Measurements from ENCODE around the gene OR8B12.

The OR8B12 gene, protein sequence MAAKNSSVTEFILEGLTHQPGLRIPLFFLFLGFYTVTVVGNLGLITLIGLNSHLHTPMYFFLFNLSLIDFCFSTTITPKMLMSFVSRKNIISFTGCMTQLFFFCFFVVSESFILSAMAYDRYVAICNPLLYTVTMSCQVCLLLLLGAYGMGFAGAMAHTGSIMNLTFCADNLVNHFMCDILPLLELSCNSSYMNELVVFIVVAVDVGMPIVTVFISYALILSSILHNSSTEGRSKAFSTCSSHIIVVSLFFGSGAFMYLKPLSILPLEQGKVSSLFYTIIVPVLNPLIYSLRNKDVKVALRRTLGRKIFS

DNA sequence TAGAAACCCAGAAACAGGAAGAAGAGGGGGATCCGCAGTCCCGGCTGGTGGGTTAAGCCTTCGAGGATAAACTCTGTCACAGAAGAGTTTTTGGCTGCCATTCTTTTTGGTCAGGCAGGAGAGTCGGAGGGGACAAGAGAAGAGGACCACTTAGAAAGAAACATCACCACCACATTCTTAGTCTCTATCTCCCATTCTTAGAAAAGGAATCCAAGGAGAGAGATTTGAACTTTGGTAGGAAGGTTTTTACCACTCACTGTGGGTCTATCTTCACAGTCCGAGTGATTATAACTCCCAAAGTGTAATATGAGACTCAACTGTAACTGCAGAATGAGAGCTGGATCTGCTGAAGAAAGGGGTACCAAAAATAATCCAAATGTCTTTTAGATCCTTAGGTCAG lies at the start of gene OR8B12:
Gene OR8B12 (minus strand): TSS at position 101 of the 400 bp plus-strand sequence. CDS start 0 bp downstream, at position 101.
- no peak for DNase-seq

DNA sequence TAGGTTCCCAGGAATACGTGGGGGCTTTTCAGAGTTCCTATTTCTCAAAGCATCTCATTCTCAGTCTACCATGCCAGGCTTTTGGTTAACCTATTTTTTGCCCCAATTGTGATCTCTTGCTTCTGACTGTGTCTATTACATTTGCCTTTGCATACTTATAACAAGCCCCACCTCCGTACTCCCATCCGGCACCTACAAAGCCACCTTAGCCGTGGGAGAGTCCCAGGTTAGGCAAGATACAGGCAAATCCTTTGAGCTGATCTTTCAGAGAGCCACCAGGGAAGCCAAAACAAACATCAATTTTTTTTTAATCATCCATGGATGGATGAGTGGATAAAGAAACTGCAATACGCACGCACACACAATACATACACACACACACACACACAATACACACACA lies 49.2 kb upstream of the OR8B12 start:
- no peak for DNase-seq

DNA sequence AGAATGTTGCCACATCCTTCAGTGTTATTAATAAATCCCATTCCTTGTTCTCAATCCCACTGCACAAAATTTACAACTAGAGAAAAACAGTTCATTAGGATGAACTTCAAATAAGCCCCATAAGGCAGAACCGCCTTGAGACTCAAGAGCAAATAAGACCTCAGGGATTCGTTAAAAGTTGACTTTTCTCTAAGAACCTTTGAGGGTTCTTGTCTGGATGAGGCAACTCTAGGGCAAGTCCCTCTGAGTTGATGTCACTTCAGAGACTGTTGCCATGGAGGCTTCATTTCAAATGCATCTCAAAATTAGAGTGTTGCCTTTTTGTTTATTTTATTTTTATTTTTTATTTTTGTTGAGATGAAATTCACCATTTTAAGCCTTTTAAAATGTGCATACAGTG lies 48.0 kb upstream of the OR8B12 start:
- DNase-seq, result no peak

DNA sequence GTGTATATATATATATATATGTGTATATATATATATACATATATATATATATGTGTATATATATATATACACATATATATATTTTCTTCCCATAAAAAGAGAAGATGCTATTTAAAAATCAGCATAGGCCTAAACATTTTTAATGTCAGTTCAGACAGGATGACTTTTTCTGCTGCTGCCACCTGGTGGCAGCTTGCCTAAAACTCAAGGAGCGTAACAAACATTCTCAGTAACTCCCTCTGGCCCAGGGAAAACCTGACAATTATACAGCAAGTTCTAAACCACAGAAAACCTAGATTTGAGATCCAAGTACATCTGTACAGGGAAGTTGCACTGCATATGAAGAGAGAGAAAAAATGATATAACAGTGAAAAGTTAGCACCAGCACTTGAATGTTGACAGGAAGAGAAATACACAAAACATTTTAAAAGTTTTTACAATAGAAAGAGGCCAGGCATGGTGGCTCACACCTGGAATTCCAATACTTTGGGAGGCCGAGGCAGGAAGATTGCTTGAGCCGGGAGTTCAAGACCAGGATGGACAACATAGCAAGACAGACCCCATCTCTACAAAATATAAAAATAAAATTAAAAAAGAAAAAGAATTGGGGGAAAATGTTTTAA lies 42.9 kb upstream of the OR8B12 start:
- peak; percentile 63 for DNase-seq

DNA sequence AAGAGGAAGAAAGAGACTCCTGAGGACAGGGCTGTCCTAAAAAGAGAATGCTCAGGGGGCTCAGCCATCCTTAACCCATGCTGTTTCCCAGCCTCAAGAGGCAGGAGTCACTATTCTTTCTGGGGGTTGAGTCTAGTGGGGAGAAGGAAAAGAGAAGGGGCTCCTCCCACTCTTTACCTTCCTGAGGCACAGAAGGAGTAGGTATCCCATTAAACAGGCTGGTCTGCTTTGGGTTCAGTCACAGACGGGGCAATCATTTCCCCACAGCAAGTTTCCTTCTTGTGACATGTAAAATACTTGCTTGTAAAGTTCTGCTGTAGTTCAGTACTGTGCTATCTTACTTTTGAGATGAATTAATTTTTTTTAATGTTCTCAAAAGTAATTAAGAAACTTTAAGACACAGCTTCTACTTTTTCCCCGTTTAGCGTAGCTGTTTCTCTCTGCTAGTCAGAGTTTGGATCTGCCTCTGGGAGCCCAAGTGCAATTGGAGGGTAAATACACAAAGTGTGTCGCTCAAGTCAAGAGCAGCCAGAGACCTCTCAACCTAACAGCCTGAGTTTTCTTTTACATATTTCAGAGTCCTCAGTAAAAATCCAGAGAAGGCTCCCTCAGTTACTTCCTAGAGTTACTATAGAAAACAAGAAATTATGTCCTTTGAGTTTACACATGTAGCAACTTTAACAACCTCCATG lies 41.4 kb upstream of the OR8B12 start:
- no peak for DNase-seq

DNA sequence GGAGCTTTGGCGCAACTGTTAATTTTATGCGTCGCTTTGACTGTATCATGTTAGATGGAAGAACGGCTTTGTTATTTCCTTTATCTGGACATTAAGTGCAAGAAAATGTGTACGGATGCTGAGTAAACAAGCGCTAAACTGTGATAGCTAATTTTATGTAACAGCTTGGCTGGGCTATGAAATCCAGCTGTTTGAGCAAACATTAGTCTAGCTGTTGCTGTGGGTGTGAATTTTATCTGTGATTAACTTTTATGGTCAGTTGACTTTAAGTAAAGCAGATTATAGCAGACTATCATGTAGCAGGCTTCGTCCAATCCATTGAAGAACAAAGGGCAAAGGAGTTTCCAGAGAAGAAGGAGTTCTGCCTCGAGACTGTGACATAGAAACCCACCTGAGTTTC lies 40.3 kb upstream of the OR8B12 start:
- no peak for DNase-seq

DNA sequence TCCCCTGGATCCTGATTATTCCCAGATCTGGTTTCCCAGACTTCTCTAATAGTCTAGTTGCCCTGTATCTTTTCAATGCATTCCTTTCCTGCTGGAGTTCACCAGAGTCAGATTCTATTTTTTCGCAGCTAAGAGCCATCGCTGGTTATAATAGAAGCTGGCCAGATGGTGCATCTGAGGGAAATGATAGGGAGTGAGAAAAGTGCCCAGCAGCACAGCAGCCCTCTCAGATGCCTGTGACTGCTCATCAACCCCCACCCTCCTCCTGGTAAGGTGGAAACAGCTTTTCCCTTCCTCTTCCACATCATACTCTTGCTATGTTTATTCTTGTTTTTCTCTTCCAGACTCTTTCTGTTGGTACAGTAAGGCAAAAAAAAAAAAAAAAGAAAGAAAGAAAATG lies 39.1 kb upstream of the OR8B12 start:
- no peak for DNase-seq

DNA sequence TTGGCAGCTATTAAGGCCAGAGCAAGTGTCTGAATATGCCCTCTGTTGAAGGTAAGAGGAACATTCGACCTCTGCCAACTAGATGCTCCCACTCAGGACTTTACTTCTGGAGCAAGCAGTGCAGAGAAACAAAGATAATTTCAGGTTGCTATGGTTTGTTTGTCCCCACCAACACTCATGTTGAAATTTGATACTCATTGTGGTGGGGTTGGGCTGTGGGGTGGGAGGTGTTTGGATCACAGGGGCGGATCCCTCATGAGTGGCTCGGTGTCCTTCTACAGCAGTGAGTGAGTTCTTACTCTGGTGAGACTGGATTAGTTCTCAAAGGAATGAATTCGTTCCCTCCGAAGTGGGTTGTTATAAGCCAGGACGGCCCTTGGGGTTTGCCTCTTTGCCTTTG lies 38.4 kb upstream of the OR8B12 start:
- DNase-seq, result no peak

DNA sequence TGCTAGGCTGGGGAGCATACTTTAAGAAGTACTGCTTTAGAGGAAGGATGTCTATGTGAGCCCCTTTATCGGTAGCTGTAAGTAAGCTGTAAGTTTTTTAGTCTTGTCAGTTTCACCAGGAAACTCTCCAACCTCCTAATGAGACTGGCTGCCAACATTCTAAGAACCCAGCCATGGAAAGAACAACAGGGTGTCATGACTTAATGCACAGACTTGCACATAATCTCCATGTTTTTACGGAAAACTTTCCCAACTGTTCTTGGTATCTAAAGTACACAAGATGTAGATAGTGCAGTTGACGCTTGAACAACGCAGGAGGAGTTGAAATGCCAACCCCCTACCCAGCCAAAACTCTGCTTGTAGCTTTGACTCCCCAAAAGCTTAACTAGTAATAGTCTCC lies 35.3 kb upstream of the OR8B12 start:
- DNase-seq, result no peak

DNA sequence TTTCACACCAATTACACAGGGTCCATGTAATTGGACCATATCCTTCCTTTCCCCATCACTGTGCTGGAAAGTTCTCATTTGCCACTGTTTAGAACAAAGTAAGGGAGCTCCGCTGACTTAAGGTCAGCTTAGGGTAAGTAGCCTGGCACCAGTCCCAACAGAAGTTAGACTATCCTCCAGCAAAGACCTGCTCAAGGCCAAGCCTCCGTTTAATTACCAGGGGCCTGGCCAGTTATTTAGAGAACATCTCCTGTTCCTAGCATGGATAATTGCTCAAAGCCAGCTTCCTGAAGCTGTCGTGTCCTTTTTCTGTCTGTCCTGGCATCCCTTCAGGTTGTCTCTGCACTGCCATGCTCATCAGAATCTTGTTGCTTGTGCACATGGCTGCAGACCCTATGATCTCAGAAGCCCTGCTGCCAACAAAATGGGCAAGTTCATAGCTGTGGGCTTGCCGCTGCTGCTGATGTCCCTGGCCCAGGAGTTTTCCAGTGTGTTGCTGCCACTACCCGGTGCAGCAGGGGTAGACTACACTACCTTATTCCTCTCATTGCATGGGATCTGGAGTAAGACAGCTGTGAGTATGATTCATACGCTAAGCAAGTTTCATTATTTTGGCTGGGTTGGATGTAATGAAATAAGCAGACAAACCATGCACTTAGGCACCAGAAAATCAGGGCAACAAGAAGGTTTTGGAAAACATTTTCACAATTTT lies 34.4 kb upstream of the OR8B12 start:
- DNase-seq, result no peak

DNA sequence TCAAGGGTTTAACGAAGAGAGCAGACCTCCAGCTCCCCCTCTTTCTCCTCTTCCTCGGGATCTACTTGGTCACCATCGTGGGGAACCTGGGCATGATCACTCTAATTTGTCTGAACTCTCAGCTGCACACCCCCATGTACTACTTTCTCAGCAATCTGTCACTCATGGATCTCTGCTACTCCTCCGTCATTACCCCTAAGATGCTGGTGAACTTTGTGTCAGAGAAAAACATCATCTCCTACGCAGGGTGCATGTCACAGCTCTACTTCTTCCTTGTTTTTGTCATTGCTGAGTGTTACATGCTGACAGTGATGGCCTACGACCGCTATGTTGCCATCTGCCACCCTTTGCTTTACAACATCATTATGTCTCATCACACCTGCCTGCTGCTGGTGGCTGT lies 26.7 kb upstream of the OR8B12 start:
- no peak for DNase-seq

DNA sequence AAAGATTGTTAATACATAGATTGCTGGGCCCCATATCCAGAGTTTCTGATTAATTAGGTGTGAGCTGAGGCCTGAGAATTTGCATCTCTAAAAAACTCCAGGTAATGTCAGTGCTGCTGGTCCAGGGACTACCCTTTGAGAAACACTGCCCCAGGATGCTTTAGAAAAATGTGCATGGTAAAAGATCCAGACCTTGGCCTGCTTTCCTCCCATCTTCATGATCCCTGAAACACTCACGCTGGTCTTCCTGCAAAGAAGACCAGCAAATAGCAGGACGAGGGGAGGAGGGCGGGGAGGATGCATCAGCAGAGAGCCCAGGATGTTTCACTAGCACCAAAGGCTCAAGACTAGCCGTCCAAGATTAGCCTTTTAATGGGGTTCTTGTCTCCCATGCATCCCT lies 26.2 kb upstream of the OR8B12 start, which contains the start of gene OR8A1:
Gene OR8A1 (plus strand): TSS at position 301 of the 400 bp plus-strand sequence. CDS start 123 bp downstream, outside the sequence.
- no peak for DNase-seq

DNA sequence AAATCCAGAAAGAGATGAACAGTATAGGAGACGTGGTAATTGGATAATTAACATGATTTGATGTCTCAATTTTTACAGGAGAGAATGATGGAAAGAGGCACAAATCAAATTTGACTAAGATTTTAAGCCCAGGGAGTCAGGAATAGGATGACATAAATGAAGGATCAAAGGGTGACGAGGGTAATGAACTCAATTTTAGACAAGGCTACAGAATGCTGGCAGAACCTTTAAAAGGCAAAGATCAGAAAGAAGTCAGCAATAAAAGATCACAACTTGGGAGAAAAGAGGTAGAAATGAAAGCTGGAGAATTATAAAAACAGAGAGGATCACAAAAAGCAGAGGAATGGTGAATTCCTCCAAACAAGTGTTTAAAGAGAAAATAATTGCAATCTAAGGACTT lies 13.4 kb upstream of the OR8B12 start:
- no peak for DNase-seq

DNA sequence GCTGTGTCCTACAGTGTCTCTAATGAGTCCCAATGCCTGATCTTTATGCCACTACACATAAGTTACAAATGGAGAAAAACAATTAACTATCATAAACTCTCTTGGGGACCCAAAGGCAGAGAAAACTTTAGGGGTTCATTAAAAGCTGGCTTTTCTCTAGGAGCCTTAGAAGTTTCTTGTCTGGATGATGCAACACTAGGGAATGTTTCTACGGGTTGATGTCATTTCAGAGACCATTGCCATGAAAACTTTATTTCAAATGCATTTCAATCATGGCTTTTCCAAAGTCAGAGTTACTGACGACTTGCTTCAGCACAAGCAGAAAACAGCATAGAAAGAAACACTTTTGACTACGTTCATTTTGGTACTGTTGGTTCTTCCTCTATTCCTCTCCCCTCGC lies 8.5 kb upstream of the OR8B12 start:
- DNase-seq, result no peak

DNA sequence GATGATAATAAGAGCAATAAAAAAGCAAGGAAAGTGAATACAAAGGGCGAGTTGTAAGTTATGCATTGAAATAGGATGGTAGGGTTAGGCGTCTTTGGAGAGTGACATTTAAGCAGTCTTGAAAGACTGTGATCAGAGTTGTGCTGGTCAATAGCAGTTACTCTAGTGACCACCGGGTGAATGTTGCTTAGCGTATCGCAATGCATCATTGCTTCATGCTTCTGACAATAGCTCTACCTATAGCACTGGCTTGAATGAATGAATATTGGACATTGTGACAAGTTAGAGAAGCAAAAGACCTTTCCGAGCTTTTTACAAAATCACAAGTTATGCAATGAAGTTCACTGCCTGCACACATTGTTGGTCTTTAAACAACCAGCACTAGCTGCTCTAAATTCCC lies 7.7 kb upstream of the OR8B12 start:
- DNase-seq, result no peak

DNA sequence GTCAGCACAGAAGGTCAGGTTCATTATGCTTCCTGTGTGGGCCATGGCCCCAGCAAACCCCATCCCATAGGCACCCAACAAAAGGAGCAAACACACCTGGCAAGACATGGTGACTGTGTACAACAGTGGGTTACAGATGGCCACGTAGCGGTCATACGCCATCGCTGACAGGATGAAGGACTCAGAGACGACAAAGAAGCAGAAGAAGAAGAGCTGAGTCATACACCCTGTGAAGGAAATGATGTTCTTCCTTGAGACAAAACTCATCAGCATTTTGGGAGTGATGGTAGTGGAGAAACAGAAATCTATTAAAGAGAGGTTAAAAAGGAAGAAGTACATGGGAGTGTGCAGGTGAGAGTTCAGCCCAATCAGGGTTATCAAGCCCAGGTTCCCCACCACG lies 309 bp downstream of the OR8B12 start:
- DNase-seq, result no peak

DNA sequence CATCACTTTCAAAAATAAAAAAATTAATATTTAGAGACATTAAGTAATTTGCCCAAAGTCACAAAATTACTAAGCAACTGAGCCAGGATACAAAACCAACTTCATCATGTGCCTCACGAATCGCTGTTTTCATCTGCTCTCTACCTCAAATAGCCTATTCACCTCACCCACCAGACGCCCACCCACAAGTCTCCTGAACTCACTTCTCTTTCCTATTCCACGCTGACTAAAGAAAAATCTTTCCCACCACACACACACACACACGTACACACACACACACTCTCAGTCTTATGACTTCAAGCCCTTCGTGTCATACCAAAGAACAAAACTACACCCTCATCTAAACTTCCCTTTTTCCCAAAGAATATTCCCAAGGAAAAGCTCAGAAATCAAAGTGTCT lies 2.2 kb downstream of the OR8B12 start:
- no peak for DNase-seq

DNA sequence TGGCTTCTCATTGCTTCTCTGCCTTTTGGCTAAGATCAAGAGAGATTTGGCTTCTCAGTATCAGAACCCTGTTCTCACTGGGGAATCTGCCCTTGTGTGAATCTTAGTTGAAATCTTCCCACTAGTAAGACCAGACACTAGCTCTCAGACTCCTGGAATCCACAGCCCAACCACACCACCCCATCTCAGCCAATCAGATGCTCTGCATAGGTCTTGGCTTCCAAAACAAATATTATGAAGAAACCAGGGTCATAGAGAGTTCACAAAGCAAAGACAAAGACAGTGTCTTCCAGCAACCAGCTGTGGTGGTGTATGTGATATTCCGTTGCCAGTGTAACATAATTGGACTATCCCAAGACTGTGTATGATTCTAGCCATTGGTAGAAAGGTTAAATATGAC lies 5.4 kb downstream of the OR8B12 start:
- no peak for DNase-seq

DNA sequence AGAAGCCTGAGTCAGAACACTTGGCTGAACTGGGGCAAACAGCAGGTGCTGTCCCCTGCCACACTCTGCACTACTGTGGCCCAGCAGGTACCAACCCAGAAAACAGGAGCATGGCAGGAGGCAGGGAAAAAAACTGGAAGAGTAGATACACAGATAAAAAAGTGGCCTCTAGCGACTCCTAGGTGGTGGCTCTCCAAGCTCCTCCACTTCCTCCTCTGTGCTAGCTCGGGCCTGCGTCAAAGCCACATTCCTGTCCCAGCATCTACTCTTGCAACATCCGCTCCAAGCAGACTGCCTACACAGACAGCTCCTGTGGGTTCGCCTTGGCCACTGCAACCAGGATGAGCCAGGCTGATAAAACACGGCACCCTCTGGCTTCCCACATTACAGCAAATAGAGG lies 6.9 kb downstream of the OR8B12 start:
- no peak for DNase-seq

DNA sequence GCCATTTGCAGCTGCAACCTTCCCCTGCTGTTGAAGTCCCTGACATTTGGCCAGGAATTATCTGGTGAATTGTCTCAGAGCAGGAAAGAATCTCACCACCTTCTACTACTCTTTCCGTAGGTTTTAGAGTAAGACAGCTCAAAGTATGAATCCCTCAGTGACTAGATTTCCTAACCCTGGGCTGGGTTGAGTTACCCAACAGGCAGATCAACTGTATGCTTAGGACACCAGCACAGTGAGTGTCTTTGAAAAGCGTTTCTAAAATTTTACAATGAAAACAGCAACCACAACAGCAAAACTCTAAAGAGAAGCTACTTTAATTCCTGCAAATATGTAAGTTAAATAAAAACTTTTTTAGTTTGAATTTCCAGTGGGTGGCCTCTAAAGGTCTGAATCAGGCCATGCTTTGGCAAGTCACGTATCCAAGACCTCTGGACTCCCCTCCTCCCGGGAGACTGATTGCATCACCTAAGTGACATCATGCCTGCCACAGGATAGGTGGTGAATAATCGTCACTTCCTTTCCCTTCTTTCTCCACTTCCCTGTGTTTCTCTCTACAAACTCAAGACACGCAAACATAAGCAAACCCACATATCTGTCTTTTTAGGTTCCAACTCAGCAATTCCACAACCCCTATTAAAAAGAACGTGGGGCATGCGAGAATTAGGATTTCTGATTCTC lies 7.8 kb downstream of the OR8B12 start:
- no peak for DNase-seq

DNA sequence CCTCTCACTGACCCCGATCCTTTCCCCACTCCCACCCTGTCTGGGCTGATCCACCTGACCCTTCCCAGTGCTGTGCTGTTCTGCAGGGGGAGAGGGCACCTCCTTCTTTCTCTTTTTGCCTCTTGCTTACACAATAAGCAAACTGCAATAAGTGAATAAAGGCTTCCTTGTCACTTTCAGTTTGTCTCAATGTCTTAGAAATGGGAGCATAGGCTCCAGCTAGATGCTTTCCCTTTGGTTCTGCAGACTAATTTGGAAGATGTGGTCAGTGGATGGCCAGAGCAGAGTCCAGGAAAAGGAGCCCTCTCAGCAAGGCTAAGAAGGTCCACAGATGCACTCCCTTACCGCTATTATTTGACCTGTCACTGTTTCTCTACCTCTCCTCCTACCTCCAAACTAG lies 9.4 kb downstream of the OR8B12 start:
- no peak for DNase-seq

DNA sequence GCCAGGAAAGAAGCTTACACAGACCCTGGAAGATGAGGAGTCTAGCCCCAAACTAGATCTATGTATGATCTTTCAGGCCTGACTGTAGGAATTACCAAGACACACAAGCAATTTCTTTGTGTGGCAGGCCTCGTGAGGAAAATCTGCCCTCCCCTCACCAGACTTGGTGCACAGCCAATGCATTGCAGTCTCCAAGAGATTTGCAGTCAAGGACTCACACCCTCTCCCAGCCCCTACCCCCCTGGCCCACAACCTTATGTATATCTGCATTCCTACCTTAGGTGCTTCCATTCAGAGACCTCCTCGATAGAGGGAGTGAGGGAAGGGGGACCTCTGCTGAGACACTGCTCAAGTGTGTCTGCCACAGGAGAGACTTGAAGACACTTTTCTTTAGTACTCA lies 9.8 kb downstream of the OR8B12 start:
- no peak for DNase-seq

DNA sequence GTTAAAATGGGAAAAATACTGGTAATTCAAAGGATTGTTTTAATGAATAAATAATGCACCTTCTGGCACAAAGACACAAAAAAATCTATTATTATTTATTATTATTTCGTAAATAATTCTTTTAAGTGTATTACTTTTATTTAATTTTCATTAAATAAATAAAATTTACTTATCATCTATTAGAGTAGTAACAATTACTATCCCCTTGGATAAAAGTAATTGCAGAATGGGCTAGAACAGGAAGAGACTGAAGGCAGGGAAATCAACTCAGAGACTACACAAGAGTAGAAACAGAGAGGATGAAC lies 23.0 kb downstream of the OR8B12 start:
- DNase-seq, result no peak
